NCI-H146 treated with DMSO at 0.1 percent for 48 hours (cell line): ENCODE data around the gene PLEKHG4B.

Experiments used
- DNase-seq: peaks from one replicate; lab custom pipeline; 2025; ENCODE audit not compliant: unreplicated experiment; lab: John Stamatoyannopoulos, UW

The PLEKHG4B gene

GRCh38 chr5:75331-76320 is 16.3 kb upstream of the PLEKHG4B start:
- DNase-seq: no peak

DNA sequence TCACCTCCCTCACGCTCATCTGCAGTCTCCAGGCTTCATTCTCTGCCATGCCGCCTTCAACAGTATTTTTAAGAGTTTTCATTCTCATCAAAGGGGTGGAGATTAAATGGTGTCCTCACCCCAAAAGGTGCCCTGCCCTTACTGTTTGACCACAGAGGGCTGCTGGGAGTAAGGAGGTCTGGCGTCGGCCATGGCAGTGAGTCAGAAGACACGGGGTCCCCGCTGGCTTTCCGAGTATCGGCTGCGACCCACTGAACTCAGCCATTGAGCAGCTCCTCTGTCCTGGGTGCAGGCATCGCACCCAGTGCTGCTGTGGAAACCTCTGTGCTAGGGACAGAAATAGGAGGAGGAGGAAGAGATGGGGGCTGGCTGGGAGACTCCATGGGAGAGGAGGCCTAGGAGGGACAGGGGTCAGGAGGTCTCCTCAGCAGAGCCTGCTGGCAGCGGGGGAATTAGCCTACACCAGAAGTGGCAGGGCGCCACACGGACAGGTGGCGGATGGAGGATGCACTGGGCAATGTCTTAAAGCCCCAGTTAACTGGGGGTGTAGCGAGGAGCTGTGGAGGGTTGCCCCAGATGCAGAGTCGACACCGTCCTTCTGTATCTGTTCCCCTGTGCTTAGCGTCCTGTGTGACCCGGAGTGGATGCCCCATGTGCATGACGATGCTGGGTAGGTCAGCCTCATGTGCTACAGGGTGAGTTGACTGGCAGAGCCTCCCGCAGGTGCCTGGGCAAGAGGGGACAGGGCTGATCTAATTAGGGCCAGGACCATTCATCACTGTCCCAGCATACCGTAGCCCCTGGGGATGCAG is 15.4 kb upstream of the PLEKHG4B start:
- no peak for DNase-seq

GRCh38 chr5:77170-77501 is 14.8 kb upstream of the PLEKHG4B start:
- DNase-seq: no peak

DNA sequence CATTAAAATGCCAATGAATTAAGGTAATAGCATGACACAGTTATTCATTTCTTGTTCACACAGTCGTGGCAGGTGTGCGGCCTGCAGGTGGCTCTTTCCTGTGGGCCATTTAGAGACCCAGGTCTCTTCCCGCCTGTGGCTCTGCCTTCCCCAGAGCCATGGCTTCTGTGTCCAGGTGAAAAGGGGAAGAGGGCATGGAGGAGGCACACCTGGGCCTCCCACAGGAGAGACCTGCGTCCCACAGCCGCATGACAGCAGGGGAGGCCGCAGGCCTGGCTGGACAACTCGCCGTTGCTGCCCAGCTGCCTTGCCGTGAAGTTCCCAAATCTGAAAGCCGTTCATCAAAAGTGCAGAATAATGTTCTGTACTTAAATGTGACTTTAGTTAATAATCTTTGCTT is 14.4 kb upstream of the PLEKHG4B start:
- DNase-seq: peak; percentile 17

DNA sequence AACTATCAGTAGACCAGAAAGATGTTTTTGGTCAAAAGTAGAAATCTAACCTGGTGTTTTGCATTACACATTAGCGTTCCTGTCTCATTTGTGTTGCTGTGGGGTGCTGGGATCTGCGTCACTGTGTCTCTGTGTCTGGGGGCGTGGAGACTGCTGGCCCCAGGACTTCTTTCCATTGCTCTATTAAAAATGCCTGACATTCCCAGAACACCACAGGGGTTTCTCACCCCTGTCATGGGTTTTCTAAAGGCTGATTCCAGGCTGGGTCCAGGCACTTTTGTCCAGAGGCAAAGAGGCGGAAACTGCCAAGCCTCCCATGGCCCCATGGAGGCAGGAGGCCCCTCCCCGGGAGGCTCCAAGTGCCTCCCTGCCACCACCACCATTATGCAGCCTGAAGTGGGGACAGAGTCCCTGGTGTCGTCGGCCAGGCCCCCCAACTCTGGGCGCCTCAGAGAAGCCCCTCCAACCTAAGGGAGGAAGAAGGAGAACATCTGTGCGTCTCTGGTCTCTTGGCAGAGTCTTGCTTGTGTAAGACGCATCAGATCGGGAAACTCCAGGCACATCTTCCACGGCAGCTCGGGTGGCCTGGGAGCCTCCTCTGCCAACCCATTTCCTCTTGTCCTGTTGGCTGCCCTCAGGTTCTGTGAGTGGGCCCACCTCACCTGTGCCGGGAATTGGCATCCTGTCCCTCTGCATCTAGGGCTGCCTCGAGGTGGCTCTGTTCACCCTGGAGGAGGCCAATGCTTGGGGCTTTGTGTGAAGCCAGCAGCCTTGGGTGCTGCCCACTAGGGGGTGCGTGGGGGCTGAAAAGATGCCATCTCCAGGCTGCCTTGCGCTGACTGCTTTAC is 13.8 kb upstream of the PLEKHG4B start:
- DNase-seq: no peak

DNA sequence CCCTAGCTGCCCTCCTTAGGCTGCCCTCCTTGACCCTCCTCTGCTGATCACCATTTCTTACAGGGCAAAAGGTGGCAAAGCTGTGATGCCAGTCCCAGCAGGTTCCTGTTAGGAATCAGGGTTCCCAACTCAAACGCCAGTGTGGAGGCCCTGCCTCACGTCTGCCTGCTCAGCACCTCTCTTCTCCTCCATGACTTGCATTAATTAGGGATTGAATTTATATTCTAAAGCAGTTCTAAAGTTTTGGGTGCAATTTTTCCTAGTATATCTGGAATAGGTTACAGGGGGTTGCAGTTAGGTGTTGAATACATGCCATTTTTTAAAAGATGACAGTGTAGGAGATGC is 13.2 kb upstream of the PLEKHG4B start:
- DNase-seq: no peak

- no peak for DNase-seq
Observed at GRCh38 chr5:79263-79662, 12.7 kb upstream of the PLEKHG4B start.

DNA sequence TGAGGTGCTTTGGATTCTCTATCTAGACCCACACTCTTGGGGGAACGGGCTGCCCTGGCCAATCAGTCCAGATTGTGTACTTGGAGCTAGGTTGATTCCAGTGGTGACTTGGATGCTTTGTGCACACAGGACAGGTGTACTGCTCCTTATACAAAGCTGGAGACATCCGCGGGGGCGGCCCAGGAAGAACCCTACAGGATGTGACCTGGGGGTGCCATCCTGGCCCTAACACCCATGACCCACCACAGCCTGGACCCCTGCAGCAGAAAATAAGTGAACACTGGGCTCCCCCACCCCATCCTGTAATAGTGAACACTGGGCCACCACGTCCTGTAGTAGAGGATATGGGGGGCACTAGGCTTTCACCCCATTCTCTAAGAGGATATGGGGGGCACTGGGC is 12.1 kb upstream of the PLEKHG4B start:
- no peak for DNase-seq

- DNase-seq: peak; percentile 26
Observed at GRCh38 chr5:81391-82021, 10.5 kb upstream of the PLEKHG4B start.

DNA sequence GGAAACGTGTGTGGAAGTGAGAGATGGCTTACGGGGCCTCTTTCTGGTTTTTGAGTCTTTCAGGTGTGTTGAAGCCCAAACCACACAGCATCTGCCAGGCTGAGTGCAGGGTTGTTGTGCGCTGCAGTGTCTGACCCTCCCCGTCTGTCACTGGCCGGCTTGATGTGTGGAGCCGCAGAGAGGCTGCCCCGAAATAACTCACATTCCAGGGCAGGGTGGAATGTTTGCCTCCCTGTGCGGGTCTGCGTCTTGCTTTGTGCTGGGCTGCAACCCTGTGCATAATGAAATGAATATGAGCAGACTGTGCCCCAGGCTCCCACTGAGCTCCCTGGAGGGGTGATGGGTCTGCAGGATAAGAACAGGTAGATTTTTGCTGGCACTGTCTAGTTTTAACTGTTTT is 9.9 kb upstream of the PLEKHG4B start:
- DNase-seq: no peak

GRCh38 chr5:82570-82969 is 9.4 kb upstream of the PLEKHG4B start:
- no peak for DNase-seq

DNA sequence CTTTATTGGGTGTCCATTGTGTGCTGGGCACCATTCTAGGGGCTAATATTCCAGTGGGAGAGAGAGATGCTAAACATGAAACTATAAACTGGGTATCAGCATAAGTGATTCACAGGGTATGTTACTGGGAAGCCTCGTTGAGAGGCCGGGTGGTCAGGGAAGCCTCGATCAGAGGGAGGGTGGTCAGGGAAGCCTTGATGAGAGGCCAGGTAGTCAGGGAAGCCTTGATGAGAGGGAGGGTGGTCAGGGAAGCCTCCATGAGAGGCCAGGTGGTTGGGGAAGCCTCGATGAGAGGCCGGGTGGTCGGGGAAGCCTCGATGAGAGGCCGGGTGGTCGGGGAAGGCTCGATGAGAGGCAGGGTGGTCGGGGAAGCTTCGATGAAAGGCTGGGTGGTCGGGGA is 8.9 kb upstream of the PLEKHG4B start:
- no peak for DNase-seq

DNA sequence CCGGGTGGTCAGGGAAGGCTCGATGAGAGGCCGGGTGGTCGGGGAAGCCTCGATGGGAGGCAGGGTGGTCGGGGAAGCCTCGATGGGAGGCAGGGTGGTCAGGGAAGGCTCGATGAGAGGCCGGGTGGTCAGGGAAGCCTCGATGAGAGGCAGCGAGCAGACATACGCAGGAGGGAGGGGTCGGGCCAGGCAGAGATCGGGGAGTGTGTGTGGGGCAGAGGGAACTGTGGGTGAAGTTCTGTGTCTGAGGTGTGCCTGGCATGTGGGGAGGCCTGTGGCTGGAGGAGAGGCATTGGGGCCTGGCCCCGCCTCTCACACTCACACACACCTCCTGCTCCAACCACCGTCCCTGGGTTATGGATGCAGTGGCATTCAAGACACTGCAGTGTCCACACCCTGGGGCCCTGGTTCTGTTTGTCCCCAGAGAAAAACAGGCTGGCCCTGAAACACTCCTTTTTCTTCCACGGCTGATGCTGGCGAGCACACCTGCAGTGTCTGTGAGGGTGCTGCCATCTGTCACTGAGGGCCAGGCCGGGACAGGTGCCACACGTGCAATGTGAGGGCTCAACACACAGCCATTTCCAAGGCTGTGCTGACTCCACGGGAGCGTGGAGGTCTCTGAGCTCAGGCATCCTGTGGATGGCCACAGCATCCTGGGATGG is 6.5 kb upstream of the PLEKHG4B start:
- no peak for DNase-seq

DNA sequence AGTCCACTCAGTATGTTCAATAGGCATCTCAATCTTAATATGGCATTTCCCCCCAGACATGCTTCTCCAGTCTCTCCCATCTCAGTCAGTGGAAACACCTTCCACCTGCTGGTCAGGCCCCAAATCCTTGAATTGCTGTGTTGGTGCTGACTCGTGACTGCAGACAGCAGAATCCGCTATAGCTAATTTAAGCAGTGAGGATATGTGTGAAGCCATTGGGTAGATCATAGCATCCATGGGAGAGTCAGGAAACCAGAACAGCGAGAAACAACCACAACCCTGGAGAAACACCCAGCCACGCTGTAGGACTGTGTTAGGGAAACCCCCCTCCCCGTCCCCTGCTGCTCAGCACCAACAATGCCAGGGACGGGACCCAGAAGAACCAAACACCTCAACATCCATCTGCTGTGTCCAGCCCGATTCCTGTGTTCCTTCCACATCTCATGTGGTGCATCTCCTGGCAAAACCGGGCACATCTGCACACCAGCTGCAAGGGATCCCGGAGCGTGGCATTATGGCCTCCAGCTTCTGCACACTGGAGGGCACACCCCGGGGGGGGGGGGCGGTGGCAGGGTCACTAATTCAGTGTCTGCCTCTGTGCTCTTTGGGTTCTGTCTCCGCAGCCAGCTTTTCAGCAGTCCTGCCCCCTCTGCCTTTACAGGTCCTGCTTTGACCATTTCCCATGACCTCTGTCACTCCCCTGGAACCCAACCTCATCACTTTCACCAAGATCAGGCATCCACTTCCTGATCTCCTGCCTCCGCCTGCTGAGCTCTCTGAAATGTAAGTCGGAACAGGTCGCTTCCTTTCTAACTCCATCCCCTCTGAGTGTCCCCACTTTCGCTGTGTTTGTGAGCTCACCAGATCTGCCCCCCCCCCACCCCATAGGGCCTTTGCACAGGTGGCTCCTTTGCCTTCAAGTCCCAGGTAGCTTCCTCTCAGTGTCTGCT is 2.4 kb upstream of the PLEKHG4B start:
- DNase-seq: no peak

DNA sequence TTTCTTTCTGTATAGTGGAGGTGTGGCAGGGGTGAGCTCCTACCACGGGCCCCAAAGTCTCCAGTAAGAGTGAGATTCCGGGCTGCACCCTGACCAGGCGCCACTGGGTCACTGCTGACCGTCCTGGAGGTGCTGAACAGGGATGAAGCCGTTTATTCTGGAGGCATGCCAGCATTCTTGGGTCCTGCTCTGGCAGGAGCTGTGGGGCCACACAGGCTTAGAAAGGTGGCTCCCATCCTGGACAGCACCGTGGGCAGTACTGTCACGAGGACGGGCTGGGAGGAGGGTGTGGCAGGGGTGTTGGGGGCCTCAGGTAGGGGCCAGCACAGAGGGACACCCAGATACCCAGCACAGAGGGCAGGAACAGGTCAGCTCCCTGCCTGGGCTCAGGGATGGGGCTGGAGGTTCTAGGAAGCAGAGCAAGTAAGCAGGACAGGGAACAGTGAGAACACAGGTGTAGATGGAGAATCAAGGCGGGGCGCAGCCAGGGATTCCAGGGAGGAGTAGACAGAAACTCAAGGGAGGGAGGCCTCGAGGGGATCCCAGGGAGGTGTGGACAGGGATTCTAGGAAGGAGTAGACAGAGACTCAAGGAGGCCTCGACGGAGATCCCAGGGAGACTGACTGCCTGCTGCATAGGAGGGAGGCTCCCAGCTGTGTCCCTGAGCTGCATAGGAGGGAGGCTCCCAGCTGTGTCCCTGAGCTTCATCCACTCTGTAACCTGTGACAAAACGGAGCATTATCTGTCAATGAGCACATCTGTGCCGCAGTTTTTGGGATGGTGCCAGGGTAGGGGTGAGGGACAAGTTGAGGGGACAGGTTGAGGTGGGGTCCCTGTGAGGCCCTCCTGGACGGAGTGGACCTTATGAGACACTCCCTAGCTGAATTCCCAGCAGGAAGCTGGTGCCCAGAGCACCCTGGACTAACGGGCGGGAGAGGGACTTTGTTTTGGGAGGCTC is 1.1 kb upstream of the PLEKHG4B start:
- peak; percentile 8 for DNase-seq

DNA sequence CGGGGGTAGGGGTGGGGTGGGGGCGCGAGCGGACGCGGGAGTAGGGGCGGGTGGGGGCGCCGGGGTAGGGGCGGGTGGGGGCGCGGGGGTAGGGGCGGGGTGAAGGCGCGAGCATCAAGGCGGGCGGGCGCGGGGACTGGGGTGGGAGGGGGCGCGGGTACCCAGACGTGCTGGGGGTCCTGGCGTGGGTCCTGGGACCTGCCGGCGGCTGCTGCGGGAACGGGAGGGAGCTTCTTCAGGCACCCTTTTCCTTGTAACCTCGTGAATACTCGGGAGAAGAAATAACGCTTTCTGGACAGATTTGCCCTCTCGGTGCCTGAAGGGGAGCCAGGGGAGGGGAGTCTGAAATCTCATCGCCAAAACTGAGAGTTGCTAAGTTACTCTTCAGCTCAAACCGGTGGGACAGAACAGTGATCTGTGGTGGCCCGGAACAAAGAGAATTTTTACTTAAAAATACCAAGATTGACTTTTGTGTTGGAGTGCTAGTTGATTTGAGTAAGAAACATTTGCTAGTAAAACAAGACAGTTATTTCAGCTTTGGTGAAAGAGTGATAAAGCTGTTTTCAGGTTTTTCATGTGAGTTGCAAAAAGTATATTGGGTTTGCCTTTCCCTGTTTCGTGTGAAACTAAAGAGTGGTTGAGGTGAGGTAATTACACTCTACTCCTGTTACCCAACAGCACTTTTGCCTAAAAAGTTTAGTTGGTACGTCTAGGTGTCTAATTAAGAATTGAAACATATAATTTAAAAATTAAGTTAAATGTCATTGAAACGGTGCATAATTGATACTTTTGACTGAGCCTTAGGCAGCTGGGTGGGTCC is 643 bp downstream of the PLEKHG4B start:
- DNase-seq: no peak
